ENCODE results near the gene KCNQ1. TPM values are rescaled to one million over a fixed set of nuclear protein-coding genes. Genes with fewer than 3 reads are reported as not detected.

The KCNQ1 gene
- polyA plus RNA-seq, 1 donor (not counting 4 experiments of a cell fraction or from before 2014, with no cell fraction given), result not detected

DNA sequence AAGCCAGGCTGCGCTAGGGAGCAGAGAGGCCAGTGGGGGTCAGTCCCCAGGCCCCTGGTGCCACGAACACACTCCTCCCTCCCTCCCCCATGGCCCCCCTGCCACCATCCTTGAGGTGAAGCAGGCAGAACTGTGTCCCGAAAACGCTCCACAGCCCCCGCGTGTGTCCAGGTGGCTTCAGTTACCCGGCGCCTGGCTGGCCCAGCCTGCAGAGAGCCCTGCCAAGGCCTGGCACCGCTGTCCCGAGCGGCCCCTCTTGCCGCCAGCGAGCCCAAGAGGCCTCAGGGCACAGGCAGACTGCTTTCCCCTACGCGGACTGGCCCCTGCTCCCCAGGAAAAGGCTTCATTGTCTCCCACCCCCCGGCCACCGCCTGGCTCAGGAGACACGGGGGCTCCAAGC, 413.1 kb downstream of the KCNQ1 start:
- DNase-seq (ENCODE audit: low read depth, low spot score) (no peak), FAIRE-seq (no peak)
- no peak for TF ChIP-seq EZH2 (IDR thresholded peaks at IDR 0.05; ENCODE audit: low read length)
- TF ChIP-seq, protein P1, sequence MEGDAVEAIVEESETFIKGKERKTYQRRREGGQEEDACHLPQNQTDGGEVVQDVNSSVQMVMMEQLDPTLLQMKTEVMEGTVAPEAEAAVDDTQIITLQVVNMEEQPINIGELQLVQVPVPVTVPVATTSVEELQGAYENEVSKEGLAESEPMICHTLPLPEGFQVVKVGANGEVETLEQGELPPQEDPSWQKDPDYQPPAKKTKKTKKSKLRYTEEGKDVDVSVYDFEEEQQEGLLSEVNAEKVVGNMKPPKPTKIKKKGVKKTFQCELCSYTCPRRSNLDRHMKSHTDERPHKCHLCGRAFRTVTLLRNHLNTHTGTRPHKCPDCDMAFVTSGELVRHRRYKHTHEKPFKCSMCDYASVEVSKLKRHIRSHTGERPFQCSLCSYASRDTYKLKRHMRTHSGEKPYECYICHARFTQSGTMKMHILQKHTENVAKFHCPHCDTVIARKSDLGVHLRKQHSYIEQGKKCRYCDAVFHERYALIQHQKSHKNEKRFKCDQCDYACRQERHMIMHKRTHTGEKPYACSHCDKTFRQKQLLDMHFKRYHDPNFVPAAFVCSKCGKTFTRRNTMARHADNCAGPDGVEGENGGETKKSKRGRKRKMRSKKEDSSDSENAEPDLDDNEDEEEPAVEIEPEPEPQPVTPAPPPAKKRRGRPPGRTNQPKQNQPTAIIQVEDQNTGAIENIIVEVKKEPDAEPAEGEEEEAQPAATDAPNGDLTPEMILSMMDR (optimal IDR thresholded peaks at IDR 0.05 in 1 of 3, IDR thresholded peaks at IDR 0.05 in 1 of 3, conservative IDR thresholded peaks at IDR 0.05 in 1 of 3; ENCODE audit: extremely low read depth in 1 of 3, insufficient read depth in 2 of 3, low read length in 3 of 3), result no peak
- no peaks in the 10 kb centered on the region for H4K20me1 ChIP-seq (ENCODE audit: control insufficient read depth, extremely low read depth, insufficient read depth, low read length)
- no peaks in the 10 kb centered on the region for H3K4me1 ChIP-seq (ENCODE audit: control insufficient read depth, extremely low read depth, insufficient read depth, low read length)
- H3K4me2 ChIP-seq (ENCODE audit: control insufficient read depth, extremely low read depth, insufficient read depth, low read depth, low read length), result no peak overlapping the region
- no peaks in the 10 kb centered on the region for H3K9me3 ChIP-seq (ENCODE audit: control insufficient read depth, low read depth, low read length)
- H3K36me3 ChIP-seq (ENCODE audit: control insufficient read depth in 2 of 2, extremely low read depth in 1 of 2, insufficient read depth in 2 of 2, low read length in 2 of 2), result no peaks in the 10 kb centered on the region
- dilution Hi-C loops (cut with MboI; ENCODE audit: extremely low pct_ligation_motif_present, low sequenced_read_pairs), result no loop called here
- H3K9ac ChIP-seq (ENCODE audit: control insufficient read depth, extremely low read depth, insufficient read depth, low read length), result no peak overlapping the region
- peaks cover 33% of the 10 kb centered on the region for H3K27me3 ChIP-seq (ENCODE audit: control insufficient read depth, extremely low read depth, insufficient read depth, low read length)
- no peaks in the 10 kb centered on the region for H3K79me2 ChIP-seq (ENCODE audit: control insufficient read depth, insufficient read depth, low read length)
- no peak overlapping the region for H3K4me3 ChIP-seq (ENCODE audit: control insufficient read depth in 2 of 3, extremely low read depth in 1 of 3, insufficient read depth in 2 of 3, low read depth in 1 of 3, low read length in 3 of 3)
- no peak overlapping the region for H3K27ac ChIP-seq (ENCODE audit: control insufficient read depth, insufficient read depth, low read length)
- H2AFZ ChIP-seq (ENCODE audit: control insufficient read depth, low read length), result no peak overlapping the region
- H3K9me1 ChIP-seq (ENCODE audit: control insufficient read depth, extremely low read depth, insufficient read depth, low read length), result no peaks in the 10 kb centered on the region

DNA sequence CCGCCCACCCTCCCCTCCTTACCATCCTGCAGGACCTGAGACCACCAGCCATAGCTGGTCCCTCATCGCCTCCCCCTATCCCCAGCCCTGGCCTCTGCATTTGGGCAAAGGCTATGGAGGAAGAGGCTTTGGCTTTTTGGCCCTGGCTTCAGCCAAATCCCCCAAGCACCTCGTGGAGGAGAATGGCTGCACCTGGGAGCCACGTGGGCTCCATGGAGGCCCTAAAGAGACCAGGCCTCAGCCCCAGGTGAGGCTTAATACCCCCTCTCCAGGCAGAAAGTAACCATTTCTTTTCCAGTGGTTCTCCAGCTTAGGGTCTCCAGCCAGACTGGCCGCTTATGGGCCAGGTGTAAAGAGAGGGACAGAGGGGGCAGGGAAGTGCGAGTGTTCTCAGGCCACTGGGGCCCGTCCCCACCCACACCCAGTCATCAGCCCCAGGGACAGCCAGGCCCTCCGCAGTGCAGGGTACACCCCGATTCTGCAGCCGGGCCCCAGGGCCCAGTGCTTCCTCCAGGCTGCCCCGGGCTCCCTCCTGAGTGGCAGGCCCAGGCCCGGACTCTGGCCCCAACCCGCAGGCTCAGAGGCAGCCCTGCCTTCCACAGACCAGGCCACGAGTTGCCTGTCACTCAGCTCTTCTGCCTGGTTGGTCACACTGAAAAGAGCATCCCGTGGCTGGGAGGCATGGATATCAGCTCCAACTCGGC, 414.3 kb downstream of the KCNQ1 start:
- dilution Hi-C loops (cut with MboI; ENCODE audit: extremely low pct_ligation_motif_present, low sequenced_read_pairs), result no loop called here
- DNase-seq (ENCODE audit: low read depth, low spot score), result no peak

More for the DNA sequence above, 414.3 kb downstream of the KCNQ1 start:
- Histone ChIP-seq H2AFZ (ENCODE audit: control insufficient read depth, low read length) (no peak overlapping the region), H3K36me3 (ENCODE audit: control insufficient read depth in 2 of 2, extremely low read depth in 1 of 2, insufficient read depth in 2 of 2, low read length in 2 of 2) (no peaks in the 10 kb centered on the region), H3K4me3 (ENCODE audit: control insufficient read depth in 2 of 3, extremely low read depth in 1 of 3, insufficient read depth in 2 of 3, low read depth in 1 of 3, low read length in 3 of 3) (no peak overlapping the region), H3K27ac (ENCODE audit: control insufficient read depth, insufficient read depth, low read length) (no peak overlapping the region), H3K4me1 (ENCODE audit: control insufficient read depth, extremely low read depth, insufficient read depth, low read length) (no peaks in the 10 kb centered on the region), H3K9me3 (ENCODE audit: control insufficient read depth, low read depth, low read length) (no peaks in the 10 kb centered on the region), H3K79me2 (ENCODE audit: control insufficient read depth, insufficient read depth, low read length) (no peaks in the 10 kb centered on the region), H3K27me3 (ENCODE audit: control insufficient read depth, extremely low read depth, insufficient read depth, low read length) (peaks cover 43% of the 10 kb centered on the region), H3K4me2 (ENCODE audit: control insufficient read depth, extremely low read depth, insufficient read depth, low read depth, low read length) (no peak overlapping the region), H3K9ac (ENCODE audit: control insufficient read depth, extremely low read depth, insufficient read depth, low read length) (no peak overlapping the region), H4K20me1 (ENCODE audit: control insufficient read depth, extremely low read depth, insufficient read depth, low read length) (no peaks in the 10 kb centered on the region), H3K9me1 (ENCODE audit: control insufficient read depth, extremely low read depth, insufficient read depth, low read length) (no peaks in the 10 kb centered on the region)
- FAIRE-seq, result no peak
- TF ChIP-seq, protein P1 (optimal IDR thresholded peaks at IDR 0.05 in 1 of 3, IDR thresholded peaks at IDR 0.05 in 1 of 3, conservative IDR thresholded peaks at IDR 0.05 in 1 of 3; ENCODE audit: extremely low read depth in 1 of 3, insufficient read depth in 2 of 3, low read length in 3 of 3), result no peak
- no peak for TF ChIP-seq EZH2 (IDR thresholded peaks at IDR 0.05; ENCODE audit: low read length)

Measured in keratinocyte (primary cell).